Purkinje cell (primary cell): ENCODE data around the gene STK11. TPM values are rescaled to one million over a fixed set of nuclear protein-coding genes. Genes with fewer than 3 reads are reported as not detected.

Experiments used
- polyA plus RNA-seq: library from polyadenylated mRNA; unstranded; fragments of >200 nt; fragmentation: Nextera tagmentation; gene quantifications from 2 replicates; pipeline ENCODE4 v1.2.1, GENCODE V29; 2014

STK11 gene, protein sequence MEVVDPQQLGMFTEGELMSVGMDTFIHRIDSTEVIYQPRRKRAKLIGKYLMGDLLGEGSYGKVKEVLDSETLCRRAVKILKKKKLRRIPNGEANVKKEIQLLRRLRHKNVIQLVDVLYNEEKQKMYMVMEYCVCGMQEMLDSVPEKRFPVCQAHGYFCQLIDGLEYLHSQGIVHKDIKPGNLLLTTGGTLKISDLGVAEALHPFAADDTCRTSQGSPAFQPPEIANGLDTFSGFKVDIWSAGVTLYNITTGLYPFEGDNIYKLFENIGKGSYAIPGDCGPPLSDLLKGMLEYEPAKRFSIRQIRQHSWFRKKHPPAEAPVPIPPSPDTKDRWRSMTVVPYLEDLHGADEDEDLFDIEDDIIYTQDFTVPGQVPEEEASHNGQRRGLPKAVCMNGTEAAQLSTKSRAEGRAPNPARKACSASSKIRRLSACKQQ
- polyA plus RNA-seq: 0.17 and 0.27 TPM in 2 replicates

DNA sequence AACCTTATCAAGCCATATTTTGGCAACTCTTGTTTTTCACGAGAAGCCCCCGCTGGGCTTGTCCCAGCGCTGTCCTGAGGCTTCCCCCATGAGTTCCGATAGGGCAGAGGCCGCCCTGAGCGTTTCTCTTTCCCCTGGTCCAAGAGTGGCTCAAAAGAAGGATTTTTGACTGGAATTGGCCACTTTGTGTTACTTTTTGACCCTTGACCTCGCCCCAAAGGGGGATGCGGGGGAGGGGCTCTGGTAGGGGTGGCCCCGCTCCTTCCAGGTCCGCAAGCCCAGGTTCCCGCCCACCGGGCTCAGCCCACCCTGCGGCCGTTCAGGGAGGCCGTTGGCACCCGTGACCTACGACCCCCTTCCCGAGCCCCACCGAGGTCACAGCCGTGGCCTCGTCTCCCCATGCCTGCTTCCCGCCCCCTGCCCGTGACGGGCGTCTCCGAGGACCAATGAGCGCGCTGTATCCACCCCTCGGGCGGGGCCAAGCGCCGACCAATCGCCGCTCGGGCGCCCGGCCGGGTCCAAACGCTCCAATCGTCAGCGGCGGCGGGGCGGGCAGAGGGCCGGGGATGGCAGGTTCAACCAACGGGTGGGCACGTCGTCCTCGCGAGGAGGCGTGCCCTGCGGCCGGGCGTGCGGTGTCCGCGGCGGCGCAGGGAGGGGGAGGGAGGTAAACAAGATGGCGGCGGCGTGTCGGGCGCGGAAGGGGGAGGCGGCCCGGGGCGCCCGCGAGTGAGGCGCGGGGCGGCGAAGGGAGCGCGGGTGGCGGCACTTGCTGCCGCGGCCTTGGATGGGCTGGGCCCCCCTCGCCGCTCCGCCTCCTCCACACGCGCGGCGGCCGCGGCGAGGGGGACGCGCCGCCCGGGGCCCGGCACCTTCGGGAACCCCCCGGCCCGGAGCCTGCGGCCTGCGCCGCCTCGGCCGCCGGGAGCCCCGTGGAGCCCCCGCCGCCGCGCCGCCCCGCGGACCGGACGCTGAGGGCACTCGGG is at the start of gene STK11:
Gene STK11, plus strand, starts transcription at position 665 of the 986 bp plus-strand sequence. CDS start 1,136 bp downstream, outside the sequence.

GRCh38 chr19:1173845-1174809 is 31.5 kb upstream of the STK11 start, which contains the start of gene SBNO2:
TSS of gene SBNO2 (minus strand) at chr19:1174268. CDS start at chr19:1154276, 19,992 bp downstream.

DNA sequence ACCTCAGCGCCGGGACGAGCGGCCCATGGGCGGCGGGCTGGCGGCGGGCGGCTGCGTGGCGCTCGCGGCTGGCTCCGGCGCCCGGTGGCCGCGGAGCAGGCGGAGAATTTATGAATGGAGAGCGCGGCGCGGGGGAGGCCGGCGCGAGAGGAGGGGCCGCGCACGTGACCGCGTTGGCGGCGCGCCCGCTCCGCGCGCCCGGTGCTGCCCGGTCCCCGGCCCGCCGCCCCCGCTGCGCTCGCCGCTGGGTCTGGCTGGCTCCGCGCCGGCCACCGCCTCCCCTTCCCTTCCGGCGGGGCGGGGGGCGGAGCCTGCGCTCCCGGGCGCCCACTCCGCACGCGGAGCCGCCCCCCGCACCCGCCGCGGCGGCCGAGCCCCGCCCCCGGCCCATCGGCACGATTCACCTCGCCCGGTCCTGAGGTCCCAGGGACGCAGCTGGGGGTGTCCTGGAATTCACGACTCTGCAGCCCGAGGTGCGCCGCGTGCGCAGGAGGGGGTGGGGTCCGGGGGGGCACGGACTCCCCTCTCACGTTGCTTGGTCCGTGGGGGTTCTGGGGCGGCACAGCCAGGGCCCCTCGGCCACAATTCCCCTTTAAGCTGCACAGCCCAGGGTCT is 32.3 kb downstream of the STK11 start, which contains the start of gene CBARP:
Gene CBARP, minus strand, starts transcription at position 252 of the 615 bp plus-strand sequence. CDS start 1,905 bp downstream, outside the sequence.

GRCh38 chr19:1241417-1242095 is 36.0 kb downstream of the STK11 start, which contains the start of gene ATP5F1D:
TSS of gene ATP5F1D (plus strand) at chr19:1241751. CDS start at chr19:1241851, 100 bp downstream.

DNA sequence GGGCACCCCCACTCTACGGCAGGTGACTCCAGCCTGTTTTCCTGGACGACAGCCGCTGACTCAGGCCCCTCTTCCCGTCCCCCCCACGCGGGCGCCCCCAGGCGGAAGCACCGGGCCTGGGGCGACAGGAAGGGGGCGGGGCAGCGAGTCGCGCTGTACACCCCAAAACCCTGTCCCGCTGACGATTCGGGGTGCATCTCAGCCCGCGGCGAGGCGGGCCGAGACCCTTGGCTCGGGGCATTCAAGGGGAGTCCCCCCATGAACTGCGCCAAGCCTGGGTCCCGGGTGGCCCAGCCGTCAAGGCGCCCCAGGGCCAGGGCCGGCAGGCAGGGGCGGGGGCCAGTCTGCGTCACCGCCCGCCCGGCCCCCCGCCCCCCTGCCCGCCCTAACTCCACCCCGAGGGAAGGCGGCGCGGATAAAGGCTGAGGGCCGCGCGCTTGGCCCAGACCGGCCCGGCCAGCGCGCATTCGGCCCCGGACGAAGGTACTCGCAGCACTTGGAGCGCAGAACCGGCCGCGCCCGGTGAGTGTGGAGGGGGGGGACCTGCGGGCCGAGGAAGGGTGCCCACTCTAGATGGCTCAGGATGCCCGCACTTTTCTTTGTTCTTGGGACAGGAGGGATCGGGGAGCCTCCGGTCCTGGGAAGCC is 42.7 kb downstream of the STK11 start, which contains the start of gene MIDN:
Gene MIDN, plus strand, starts transcription at position 445 of the 647 bp plus-strand sequence. CDS start 1,714 bp downstream, outside the sequence.

DNA sequence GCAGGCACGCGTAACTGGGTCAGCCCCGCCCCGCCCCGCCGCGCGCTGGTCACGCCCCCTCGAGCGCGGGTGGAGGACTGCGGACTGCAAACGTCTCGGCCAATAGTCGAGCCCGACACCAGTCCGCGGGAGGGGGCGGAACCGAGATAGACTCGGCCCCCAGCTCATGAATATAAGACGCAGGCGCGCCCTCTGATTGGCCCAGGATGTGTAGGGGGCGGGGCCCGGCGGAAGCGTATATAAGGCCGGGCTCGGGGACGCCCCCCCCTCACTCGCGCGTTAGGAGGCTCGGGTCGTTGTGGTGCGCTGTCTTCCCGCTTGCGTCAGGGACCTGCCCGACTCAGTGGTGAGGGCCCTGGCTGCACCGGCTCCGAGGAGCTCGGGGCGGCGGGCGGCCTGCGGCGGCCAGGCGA is 63.5 kb downstream of the STK11 start, which contains the start of gene CIRBP:
Gene CIRBP, plus strand, starts transcription at position 268 of the 413 bp plus-strand sequence. CDS start 1,602 bp downstream, outside the sequence.

DNA sequence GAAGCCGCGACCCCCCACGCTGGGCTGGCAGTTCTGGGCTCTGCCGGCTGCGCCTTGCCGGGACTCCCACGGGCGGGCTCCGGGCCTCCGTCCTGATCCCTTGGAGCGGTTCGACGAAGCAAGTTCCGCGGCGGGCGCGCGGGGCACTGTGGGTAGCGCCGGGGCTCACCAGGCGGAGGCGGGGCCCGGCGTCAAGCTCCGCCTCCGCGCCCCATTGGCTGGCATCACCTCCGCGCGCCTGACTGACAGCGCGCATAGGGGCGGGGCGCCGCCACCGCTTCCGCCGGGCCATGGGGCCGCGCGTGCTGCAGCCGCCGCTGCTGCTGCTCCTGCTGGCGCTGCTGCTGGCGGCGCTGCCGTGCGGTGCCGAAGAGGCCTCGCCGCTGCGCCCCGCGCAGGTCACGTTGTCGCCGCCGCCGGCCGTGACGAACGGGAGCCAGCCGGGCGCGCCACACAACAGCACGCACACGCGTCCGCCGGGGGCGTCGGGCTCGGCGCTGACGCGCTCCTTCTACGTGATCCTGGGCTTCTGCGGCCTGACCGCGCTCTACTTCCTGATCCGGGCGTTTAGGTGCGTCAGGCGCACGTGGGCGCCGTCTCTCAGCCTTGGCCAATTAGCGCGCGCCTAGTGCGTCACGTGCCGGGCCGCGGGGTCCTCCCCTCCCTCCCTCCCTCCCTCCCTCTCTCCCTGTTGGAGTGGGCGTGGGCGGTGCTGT is 69.8 kb downstream of the STK11 start, which contains the start of gene FAM174C:
Gene FAM174C, plus strand, starts transcription at position 271 of the 716 bp plus-strand sequence. Its CDS starts 20 bp downstream, at position 291.

Other genes with a start within 250 kb of the STK11 start
- 6.9 and 7.9 TPM in 2 replicates for gene WDR18, start 221.4 kb upstream of the STK11 start, polyA plus RNA-seq
- gene GRIN3B, start 205.4 kb upstream of the STK11 start, polyA plus RNA-seq: not detected in 2 replicates
- gene TMEM259, start 184.7 kb upstream of the STK11 start, polyA plus RNA-seq: 2.3 and 6.2 TPM in 2 replicates
- not detected in 2 replicates for gene RNU6-2, start 184.3 kb upstream of the STK11 start, polyA plus RNA-seq
- gene CNN2, start 179.2 kb upstream of the STK11 start, polyA plus RNA-seq: 0.78 TPM in 1 of 2 replicates, not detected in the other
- 2.1 TPM in 1 of 2 replicates, not detected in the other for gene ABCA7, start 165.7 kb upstream of the STK11 start, polyA plus RNA-seq
- not detected in 2 replicates for gene ARHGAP45, start 138.6 kb upstream of the STK11 start, polyA plus RNA-seq
- 10.2 and 26.5 TPM in 2 replicates for gene POLR2E, start 110.4 kb upstream of the STK11 start, polyA plus RNA-seq
- gene GPX4, start 101.8 kb upstream of the STK11 start, polyA plus RNA-seq: 152 and 277 TPM in 2 replicates
- gene SBNO2, start 31.5 kb upstream of the STK11 start, polyA plus RNA-seq: 0.07 TPM in 1 of 2 replicates, not detected in the other
- 0.25 and 0.26 TPM in 2 replicates for gene CBARP, start 32.2 kb downstream of the STK11 start, polyA plus RNA-seq
- 71.5 and 78.2 TPM in 2 replicates for gene ATP5F1D, start 36.0 kb downstream of the STK11 start, polyA plus RNA-seq
- gene MIDN, start 42.8 kb downstream of the STK11 start, polyA plus RNA-seq: 0.46 and 1.2 TPM in 2 replicates
- gene CIRBP, start 63.6 kb downstream of the STK11 start, polyA plus RNA-seq: 80.6 and 81.4 TPM in 2 replicates
- gene FAM174C, start 69.8 kb downstream of the STK11 start, polyA plus RNA-seq: 7.3 and 10.2 TPM in 2 replicates
- gene EFNA2, start 80.1 kb downstream of the STK11 start, polyA plus RNA-seq: not detected in 2 replicates
- 41.5 and 71.7 TPM in 2 replicates for gene NDUFS7, start 178.1 kb downstream of the STK11 start, polyA plus RNA-seq
- gene GAMT, start 195.8 kb downstream of the STK11 start, polyA plus RNA-seq: 9.0 TPM in 2 replicates
- 4.6 and 5.4 TPM in 2 replicates for gene DAZAP1, start 201.8 kb downstream of the STK11 start, polyA plus RNA-seq
- gene RPS15, start 232.6 kb downstream of the STK11 start, polyA plus RNA-seq: 661 and 694 TPM in 2 replicates
- 0.60 and 1.2 TPM in 2 replicates for gene APC2, start 244.3 kb downstream of the STK11 start, polyA plus RNA-seq